Smooth muscle cell (in vitro differentiated cells): ENCODE data around the gene ATAD5. TPM values are rescaled to one million over a fixed set of nuclear protein-coding genes. Genes with fewer than 3 reads are reported as not detected.

Experiments
- DNase-seq: peaks from one replicate; lab custom pipeline; 2025; ENCODE audit not compliant: unreplicated experiment; lab: John Stamatoyannopoulos, UW
- H2AFZ ChIP-seq: fragments of 200-600 bp; sonication (generic); 2 replicates; pipeline ENCODE4 v1.6.0; 2016; ENCODE audit warnings: antibody characterized with exemption, low read depth, mild to moderate bottlenecking
- H3F3A ChIP-seq: fragments of 200-600 bp; sonication (generic); 2 replicates; pipeline ENCODE4 v1.6.0; 2017; ENCODE audit warnings: antibody characterized with exemption, low read depth
- H3K27ac ChIP-seq: fragments of 200-600 bp; sonication (generic); 2 replicates; pipeline ENCODE4 v1.5.1; 2016; ENCODE audit warnings: low read depth, mild to moderate bottlenecking
- H3K27me3 ChIP-seq: fragments of 200-600 bp; sonication (generic); 2 replicates; pipeline ENCODE4 v1.6.1; 2016; ENCODE audit warnings: low read depth, mild to moderate bottlenecking
- H3K36me3 ChIP-seq: fragments of 200-600 bp; sonication (generic); 2 replicates; pipeline ENCODE4 v1.5.1; 2016; ENCODE audit warnings: low read depth
- H3K4me1 ChIP-seq: fragments of 200-600 bp; sonication (generic); 2 replicates; pipeline ENCODE4 v1.5.1; 2016; ENCODE audit warnings: low read depth
- H3K4me2 ChIP-seq: fragments of 200-600 bp; sonication (generic); 2 replicates; pipeline ENCODE4 v1.6.0; 2016; ENCODE audit warnings: mild to moderate bottlenecking
- H3K4me3 ChIP-seq: fragments of 200-600 bp; sonication (generic); 2 replicates; pipeline ENCODE4 v1.5.1; 2016; ENCODE audit warnings: mild to moderate bottlenecking
- H3K79me2 ChIP-seq: fragments of 200-600 bp; sonication (generic); 2 replicates; pipeline ENCODE4 v1.6.0; 2016; ENCODE audit warnings: low read depth, mild to moderate bottlenecking
- H3K9ac ChIP-seq: fragments of 200-600 bp; sonication (generic); 2 replicates; pipeline ENCODE4 v1.6.0; 2016; ENCODE audit warnings: low read depth
- H3K9me3 ChIP-seq: fragments of 200-600 bp; sonication (generic); replicated peaks from 2 replicates; pipeline ENCODE4 v1.5.1; 2016; ENCODE audit warnings: low read depth
- H4K20me1 ChIP-seq: fragments of 200-600 bp; sonication (generic); 2 replicates; pipeline ENCODE4 v1.6.0; 2016; ENCODE audit warnings: low read depth
- WGBS: methylation state at CpG from one replicate; pipeline ENCODE4 v1.1.7; 2016; ENCODE audit warnings: low lambda C conversion rate; 5-methylcytosine and 5-hydroxymethylcytosine counted together
- polyA plus RNA-seq: library from polyadenylated mRNA; unstranded; fragments of >200 nt; fragmentation: Nextera tagmentation; extraction: Ambion mirVana; gene quantifications from 2 replicates; pipeline ENCODE4 v1.2.1, GENCODE V29; 2016
- total RNA-seq: library from RNA; depleted of rRNA; stranded (reverse); fragments of >200 nt; gene quantifications from 2 replicates; pipeline ENCODE4 v1.2.3, GENCODE V29; 2014
- TF ChIP-seq, protein P1 (sequence below): fragments of 200-600 bp; sonication (generic); IDR thresholded peaks from 2 replicates; pipeline ENCODE4 v1.5.1; 2017; ENCODE audit warnings: borderline replicate concordance, mild to moderate bottlenecking, antibody characterized with exemption; ENCODE audit not compliant: insufficient read depth, poor library complexity, severe bottlenecking

The ATAD5 gene
- total and polyA plus RNA-seq, 2 experiments from 2014 or later: 2.1 to 4.7 TPM

DNA sequence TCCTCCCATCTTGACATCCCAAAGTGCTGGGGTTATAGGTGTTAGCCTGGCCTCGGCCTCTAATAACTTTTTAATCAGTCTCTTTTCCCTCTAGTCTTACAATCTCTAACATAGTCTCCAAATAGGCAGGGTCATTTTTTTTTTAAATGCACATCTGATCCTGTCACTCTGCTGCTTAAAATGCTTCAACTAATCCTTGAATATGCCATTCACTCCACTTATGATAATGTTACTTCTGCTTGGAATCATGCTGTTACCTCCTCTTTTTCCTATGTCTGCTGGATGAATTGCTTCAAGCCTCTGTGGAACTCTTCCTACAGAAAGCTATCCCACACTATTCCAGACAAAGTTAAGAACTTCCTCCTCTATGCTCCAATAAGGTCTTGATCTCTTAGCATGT, 30.1 kb upstream of the ATAD5 start:
- peaks cover 6% of the 10 kb centered on the region for H3K36me3 ChIP-seq
- H3K4me3 ChIP-seq: no peak overlapping the region
- no peak overlapping the region for H3K4me2 ChIP-seq
- no peaks in the 10 kb centered on the region for H3K9me3 ChIP-seq
- peaks cover 12% of the 10 kb centered on the region for H3K79me2 ChIP-seq
- TF ChIP-seq, protein P1, sequence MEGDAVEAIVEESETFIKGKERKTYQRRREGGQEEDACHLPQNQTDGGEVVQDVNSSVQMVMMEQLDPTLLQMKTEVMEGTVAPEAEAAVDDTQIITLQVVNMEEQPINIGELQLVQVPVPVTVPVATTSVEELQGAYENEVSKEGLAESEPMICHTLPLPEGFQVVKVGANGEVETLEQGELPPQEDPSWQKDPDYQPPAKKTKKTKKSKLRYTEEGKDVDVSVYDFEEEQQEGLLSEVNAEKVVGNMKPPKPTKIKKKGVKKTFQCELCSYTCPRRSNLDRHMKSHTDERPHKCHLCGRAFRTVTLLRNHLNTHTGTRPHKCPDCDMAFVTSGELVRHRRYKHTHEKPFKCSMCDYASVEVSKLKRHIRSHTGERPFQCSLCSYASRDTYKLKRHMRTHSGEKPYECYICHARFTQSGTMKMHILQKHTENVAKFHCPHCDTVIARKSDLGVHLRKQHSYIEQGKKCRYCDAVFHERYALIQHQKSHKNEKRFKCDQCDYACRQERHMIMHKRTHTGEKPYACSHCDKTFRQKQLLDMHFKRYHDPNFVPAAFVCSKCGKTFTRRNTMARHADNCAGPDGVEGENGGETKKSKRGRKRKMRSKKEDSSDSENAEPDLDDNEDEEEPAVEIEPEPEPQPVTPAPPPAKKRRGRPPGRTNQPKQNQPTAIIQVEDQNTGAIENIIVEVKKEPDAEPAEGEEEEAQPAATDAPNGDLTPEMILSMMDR: no peak
- WGBS: 95% methylated on average over 1 of the region's 1 CpG
- H3F3A ChIP-seq: no peaks in the 10 kb centered on the region
- peaks cover 7% of the 10 kb centered on the region for H4K20me1 ChIP-seq
- no peak for DNase-seq
- H2AFZ ChIP-seq: no peak overlapping the region
- H3K27me3 ChIP-seq: no peaks in the 10 kb centered on the region
- H3K4me1 ChIP-seq: no peaks in the 10 kb centered on the region
- no peak overlapping the region for H3K27ac ChIP-seq
- no peak overlapping the region for H3K9ac ChIP-seq

DNA sequence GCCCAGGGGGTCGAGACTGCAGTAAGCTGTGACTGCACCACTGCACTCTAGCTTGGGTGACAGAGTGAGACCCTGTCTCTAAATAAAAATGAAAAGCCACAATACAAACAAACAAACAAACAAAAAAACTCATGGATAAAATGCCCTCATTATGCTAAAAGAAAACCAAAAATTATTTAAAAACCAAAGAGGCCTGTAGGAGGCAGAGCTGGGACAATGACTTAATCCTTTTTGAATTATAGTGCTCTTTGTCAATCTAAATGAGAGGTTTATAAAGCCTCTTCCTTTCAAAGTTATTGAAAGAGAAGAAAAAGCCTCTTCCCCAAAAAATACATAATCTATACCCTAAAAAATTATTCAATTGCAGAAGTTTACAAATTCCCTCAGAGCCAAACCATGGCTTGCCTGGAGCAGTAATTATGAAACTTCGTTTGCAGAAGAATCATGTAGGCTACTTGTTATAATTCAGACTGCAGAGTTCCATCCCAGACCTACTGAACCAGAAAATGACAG, 25.8 kb upstream of the ATAD5 start:
- Histone ChIP-seq H3K4me3 (no peak overlapping the region), H3F3A (no peaks in the 10 kb centered on the region), H3K9me3 (no peaks in the 10 kb centered on the region), H3K36me3 (peaks cover 6% of the 10 kb centered on the region), H3K27ac (no peak overlapping the region), H3K9ac (no peak overlapping the region), H4K20me1 (peaks cover 29% of the 10 kb centered on the region), H3K4me2 (no peak overlapping the region), H2AFZ (no peak overlapping the region), H3K4me1 (no peaks in the 10 kb centered on the region), H3K79me2 (peaks cover 18% of the 10 kb centered on the region), H3K27me3 (no peaks in the 10 kb centered on the region)
- TF ChIP-seq, protein P1: no peak
- no peak for DNase-seq
- 95% methylated on average over 2 of the region's 2 CpGs for WGBS

DNA sequence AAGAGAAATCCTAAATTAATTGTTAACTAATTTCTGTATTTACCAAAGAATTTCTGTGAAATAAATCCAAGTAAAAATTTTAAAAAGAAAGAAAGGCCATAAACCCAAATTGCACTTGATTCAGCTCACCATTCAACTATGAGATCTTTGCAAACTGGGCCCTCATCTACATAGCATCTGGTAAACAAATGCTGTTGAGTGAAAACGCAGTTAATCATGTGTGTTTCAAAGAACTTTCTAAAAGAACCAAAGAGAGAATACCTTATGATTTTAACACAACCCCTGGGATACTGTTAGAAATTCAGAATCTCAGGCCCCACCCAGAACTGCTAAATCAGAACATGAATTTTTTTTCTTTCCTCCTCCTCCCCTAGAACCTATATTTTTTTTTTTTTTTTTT, 23.9 kb upstream of the ATAD5 start:
- Histone ChIP-seq H3K9ac (no peak overlapping the region), H4K20me1 (peaks cover 37% of the 10 kb centered on the region), H3K79me2 (peaks cover 22% of the 10 kb centered on the region), H3K4me1 (no peaks in the 10 kb centered on the region), H3K9me3 (no peaks in the 10 kb centered on the region), H3K27me3 (no peaks in the 10 kb centered on the region), H2AFZ (no peak overlapping the region), H3K4me2 (no peak overlapping the region), H3K27ac (no peak overlapping the region), H3K36me3 (peaks cover 6% of the 10 kb centered on the region), H3F3A (no peaks in the 10 kb centered on the region), H3K4me3 (no peak overlapping the region)
- WGBS: 90% methylated on average over 1 of the region's 1 CpG
- no peak for DNase-seq
- TF ChIP-seq, protein P1: no peak

DNA sequence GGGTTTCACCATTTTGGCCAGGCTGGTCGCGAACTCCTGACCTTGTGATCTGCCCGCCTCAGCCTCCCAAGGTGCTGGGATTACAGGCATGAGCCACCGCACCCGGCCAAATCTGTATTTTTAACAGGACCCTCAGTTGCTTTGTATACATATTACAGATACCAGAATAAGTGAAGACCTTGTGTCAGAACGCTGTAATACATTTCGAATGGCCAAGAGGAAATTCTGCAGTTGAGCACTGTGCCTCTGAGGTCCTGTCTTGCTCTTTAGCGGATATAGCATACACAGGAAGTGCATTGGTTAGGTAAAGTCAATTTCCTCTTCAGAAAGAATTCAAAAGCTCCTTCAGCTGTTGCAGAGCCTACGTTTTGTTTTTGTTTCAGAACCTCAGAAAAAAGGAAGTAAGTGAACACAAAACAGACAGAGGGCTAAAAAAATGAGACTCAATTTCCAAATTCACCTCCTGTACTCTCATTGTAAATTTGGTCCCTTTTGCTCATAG, 22.9 kb upstream of the ATAD5 start:
- Histone ChIP-seq H3K9ac (no peak overlapping the region), H3F3A (no peaks in the 10 kb centered on the region), H4K20me1 (peaks cover 38% of the 10 kb centered on the region), H3K9me3 (no peaks in the 10 kb centered on the region), H3K36me3 (no peaks in the 10 kb centered on the region), H3K4me1 (no peaks in the 10 kb centered on the region), H3K79me2 (peaks cover 30% of the 10 kb centered on the region), H2AFZ (no peak overlapping the region), H3K27me3 (no peaks in the 10 kb centered on the region), H3K4me2 (no peak overlapping the region), H3K4me3 (no peak overlapping the region), H3K27ac (no peak overlapping the region)
- TF ChIP-seq, protein P1: no peak
- no peak for DNase-seq
- 90% methylated on average over 9 of the region's 9 CpGs for WGBS
